ENCODE data around the gene IGSF23.

GRCh38 chr19:44611812-44612295 is 1.5 kb upstream of the IGSF23 start:
- TF ChIP-seq CTCF (IDR thresholded peaks at IDR 0.05; ENCODE audit: low read length) (no peak), EZH2 (IDR thresholded peaks at IDR 0.05; ENCODE audit: borderline replicate concordance, low read length) (no peak)
